Thyroid gland (tissue), 4 donors: Measurements from ENCODE around the gene GRWD1. TPM values are rescaled to one million over a fixed set of nuclear protein-coding genes. Genes with fewer than 3 reads are reported as not detected.

ENCODE experiments used
- DNase-seq, 2 donors: peaks; one replicate each; pipeline ENCODE4 v3.0.0-alpha.2; 2019
- H3K27ac ChIP-seq, 3 donors: fragments of 200-600 bp; sonication (generic); 1 replicate in 2 of 3; 2 replicates in 1 of 3; pipeline ENCODE4 v1.5.1; 2016 to 2019; ENCODE audit warnings: mild to moderate bottlenecking in 1 of 3, moderate library complexity in 1 of 3
- H3K27me3 ChIP-seq: fragments of 200-600 bp; sonication (generic); one replicate; pipeline ENCODE4 v1.5.1; 2019
- H3K36me3 ChIP-seq, 2 donors: fragments of 200-600 bp; sonication (generic); one replicate each; pipeline ENCODE4 v1.5.1; 2016 to 2019
- H3K4me1 ChIP-seq, 2 donors: fragments of 200-600 bp; sonication (generic); one replicate each; pipeline ENCODE4 v1.5.1; 2017 to 2019
- H3K4me3 ChIP-seq, 3 donors: fragments of 200-600 bp; sonication (generic); replicated peaks in 1 of 3; 1 replicate in 2 of 3; 2 replicates in 1 of 3; pipeline ENCODE4 v1.5.1; 2016; ENCODE audit warnings: mild to moderate bottlenecking in 1 of 3
- H3K9me3 ChIP-seq: fragments of 200-600 bp; sonication (generic); one replicate; pipeline ENCODE4 v1.5.1; 2017
- CTCF ChIP-seq, 6 experiments: fragments of 200-600 bp in 3 of 6; fragments of 450-650 bp in 3 of 6; sonication (generic) in 3 of 6; IDR thresholded peaks; one replicate each; pipeline ENCODE4 v1.5.1; 2016 to 2019; ENCODE audit warnings: antibody characterized with exemption in 6 of 6, mild to moderate bottlenecking in 2 of 6, inconsistent platforms in 1 of 6, moderate library complexity in 1 of 6
- POLR2A ChIP-seq, 2 donors: fragments of 450-650 bp; IDR thresholded peaks; one replicate each; pipeline ENCODE4 v1.6.1; 2017; ENCODE audit warnings: antibody characterized with exemption in 2 of 2, mild to moderate bottlenecking in 2 of 2, moderate library complexity in 1 of 2
- whole genome bisulfite sequencing, 2 donors: methylation state at CpG; one replicate each; pipeline ENCODE4 v1.1.5; 2017; 5-methylcytosine and 5-hydroxymethylcytosine counted together
- intact Hi-C: fragments of 100-400 bp; cut with DNase I; formaldehyde crosslinking; loops from one replicate; pipeline ENCODE4 v1.15.1; 2023
- total RNA-seq, 4 donors: library from RNA; depleted of rRNA; stranded (reverse); fragments of >200 nt; gene quantifications; one replicate each; pipeline ENCODE4 v1.2.3, GENCODE V29; 2016

Gene GRWD1
- total RNA-seq, 4 donors from 2014 or later: 22.4 to 40.5 (median 29.1) TPM

- no peak for TF ChIP-seq CTCF (IDR thresholded peaks at IDR 0.05)
- no peak for TF ChIP-seq POLR2A (IDR thresholded peaks at IDR 0.05)
- no peak for DNase-seq
- 4 to 5% methylated on average over 16 to 17 of the region's 17 CpGs for WGBS, 2 donors
- no peaks in the 10 kb centered on the region for H3K9me3 ChIP-seq
- H3K4me1 ChIP-seq: peaks cover 6 to 14% of the 10 kb centered on the region in 2 donors
- peak overlapping the region in 1 of 3 donors; percentile 27 for H3K4me3 ChIP-seq
- H3K36me3 ChIP-seq: no peaks in the 10 kb centered on the region
- intact Hi-C loops: loop anchor here (10.0 kb wide), 1 partner anchor 47 kb away; the partner anchor contains the start of gene GRWD1
- no peak overlapping the region for H3K27ac ChIP-seq
- peaks cover 32% of the 10 kb centered on the region for H3K27me3 ChIP-seq
These were observed 47.7 kb upstream of the GRWD1 start for GRCh38 chr19:48398102-48398374.

GRCh38 chr19:48398375-48399235 is 47.2 kb upstream of the GRWD1 start:
- Histone ChIP-seq H3K9me3 (no peaks in the 10 kb centered on the region), H3K4me1 (peaks cover 4 to 12% of the 10 kb centered on the region in 2 donors), H3K36me3 (no peaks in the 10 kb centered on the region), H3K27ac (no peak overlapping the region), H3K27me3 (peaks cover 29% of the 10 kb centered on the region), H3K4me3 (peak overlapping the region in 1 of 3 donors; percentile 27)
- TF ChIP-seq POLR2A (IDR thresholded peaks at IDR 0.05): no peak
- TF ChIP-seq CTCF (IDR thresholded peaks at IDR 0.05): no peak
- WGBS, 2 donors: 25 to 40% methylated on average over 12 to 20 of the region's 104 CpGs
- peak; percentile 50 to 51 for DNase-seq
- intact Hi-C loops: loop anchor here (10.0 kb wide), 1 partner anchor 46 kb away; the partner anchor contains the start of gene GRWD1

GRCh38 chr19:48400018-48400742 is 45.6 kb upstream of the GRWD1 start:
- Histone ChIP-seq H3K27me3 (peaks cover 14% of the 10 kb centered on the region), H3K27ac (peak overlapping the region in 2 of 3 donors; percentile 42 to 74), H3K4me3 (no peak overlapping the region), H3K4me1 (no peaks in the 10 kb centered on the region), H3K36me3 (no peaks in the 10 kb centered on the region), H3K9me3 (no peaks in the 10 kb centered on the region)
- TF ChIP-seq POLR2A (IDR thresholded peaks at IDR 0.05): no peak
- TF ChIP-seq CTCF (IDR thresholded peaks at IDR 0.05): no peak
- 38 to 51% methylated on average over 14 of the region's 14 CpGs for WGBS, 2 donors
- intact Hi-C loops: no loop called here
- peak in 1 of 2 donors; percentile 19 for DNase-seq

GRCh38 chr19:48401287-48401686 is 44.5 kb upstream of the GRWD1 start:
- no peaks in the 10 kb centered on the region for H3K9me3 ChIP-seq
- no peaks in the 10 kb centered on the region for H3K4me1 ChIP-seq
- DNase-seq: no peak
- no peak for TF ChIP-seq POLR2A (IDR thresholded peaks at IDR 0.05)
- no peak for TF ChIP-seq CTCF (IDR thresholded peaks at IDR 0.05)
- no peak overlapping the region for H3K27ac ChIP-seq
- peaks cover 9% of the 10 kb centered on the region for H3K27me3 ChIP-seq
- H3K4me3 ChIP-seq: no peak overlapping the region
- intact Hi-C loops: no loop called here
- 73 to 76% methylated on average over 5 of the region's 5 CpGs for WGBS, 2 donors
- H3K36me3 ChIP-seq: no peaks in the 10 kb centered on the region

GRCh38 chr19:48403606-48404005 is 42.2 kb upstream of the GRWD1 start:
- no peak overlapping the region for H3K27ac ChIP-seq
- WGBS, 2 donors: 35 to 42% methylated on average over 3 of the region's 3 CpGs
- no peaks in the 10 kb centered on the region for H3K4me1 ChIP-seq
- no peaks in the 10 kb centered on the region for H3K36me3 ChIP-seq
- no peak for TF ChIP-seq CTCF (IDR thresholded peaks at IDR 0.05)
- TF ChIP-seq POLR2A (IDR thresholded peaks at IDR 0.05): no peak
- H3K4me3 ChIP-seq: no peak overlapping the region
- no peaks in the 10 kb centered on the region for H3K27me3 ChIP-seq
- H3K9me3 ChIP-seq: no peaks in the 10 kb centered on the region
- peak in 1 of 2 donors; percentile 36 for DNase-seq
- intact Hi-C loops: no loop called here
